Adrenal gland (tissue), 5 donors: ENCODE results near the gene RHEB.

ENCODE experiments used
- POLR2A ChIP-seq, 2 donors: fragments of 450-650 bp; IDR thresholded peaks; one replicate each; pipeline ENCODE4 v1.6.1; 2017; ENCODE audit warnings: antibody characterized with exemption in 2 of 2, mild to moderate bottlenecking in 2 of 2, moderate library complexity in 1 of 2
- TF ChIP-seq, protein P1 (sequence below), 6 experiments: fragments of 450-650 bp in 4 of 6; fragments of 200-600 bp in 2 of 6; sonication (generic) in 1 of 6; IDR thresholded peaks; 1 replicate in 5 of 6; 2 replicates in 1 of 6; pipeline versions ENCODE4 v1.5.1 to v1.8.0; 2016 to 2021; ENCODE audit warnings: antibody characterized with exemption in 6 of 6, mild to moderate bottlenecking in 2 of 6, moderate library complexity in 1 of 6
- donor health status: DM: no; HTN: no; CAD: no.

DNA sequence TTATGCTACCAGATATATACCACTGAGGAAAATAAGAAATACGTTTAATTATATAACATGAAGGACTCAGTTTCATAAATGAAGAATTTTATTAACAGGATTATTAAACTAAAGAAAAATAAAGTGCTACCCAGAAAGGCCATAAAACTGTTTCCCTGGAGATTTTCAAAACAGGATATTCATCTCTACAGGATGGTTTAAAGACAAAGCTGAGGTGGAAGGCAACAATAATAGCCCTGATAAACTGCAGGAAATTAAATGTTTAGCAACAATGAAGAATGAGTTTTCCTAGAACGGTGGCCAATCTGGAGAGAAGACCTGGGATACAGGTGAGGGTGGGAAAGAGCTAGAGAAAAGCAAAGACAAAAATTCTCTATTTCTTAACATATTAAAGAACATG, 11.9 kb downstream of the RHEB start:
- TF ChIP-seq, protein P1, sequence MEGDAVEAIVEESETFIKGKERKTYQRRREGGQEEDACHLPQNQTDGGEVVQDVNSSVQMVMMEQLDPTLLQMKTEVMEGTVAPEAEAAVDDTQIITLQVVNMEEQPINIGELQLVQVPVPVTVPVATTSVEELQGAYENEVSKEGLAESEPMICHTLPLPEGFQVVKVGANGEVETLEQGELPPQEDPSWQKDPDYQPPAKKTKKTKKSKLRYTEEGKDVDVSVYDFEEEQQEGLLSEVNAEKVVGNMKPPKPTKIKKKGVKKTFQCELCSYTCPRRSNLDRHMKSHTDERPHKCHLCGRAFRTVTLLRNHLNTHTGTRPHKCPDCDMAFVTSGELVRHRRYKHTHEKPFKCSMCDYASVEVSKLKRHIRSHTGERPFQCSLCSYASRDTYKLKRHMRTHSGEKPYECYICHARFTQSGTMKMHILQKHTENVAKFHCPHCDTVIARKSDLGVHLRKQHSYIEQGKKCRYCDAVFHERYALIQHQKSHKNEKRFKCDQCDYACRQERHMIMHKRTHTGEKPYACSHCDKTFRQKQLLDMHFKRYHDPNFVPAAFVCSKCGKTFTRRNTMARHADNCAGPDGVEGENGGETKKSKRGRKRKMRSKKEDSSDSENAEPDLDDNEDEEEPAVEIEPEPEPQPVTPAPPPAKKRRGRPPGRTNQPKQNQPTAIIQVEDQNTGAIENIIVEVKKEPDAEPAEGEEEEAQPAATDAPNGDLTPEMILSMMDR (IDR thresholded peaks at IDR 0.05), result no peak
- no peak for TF ChIP-seq POLR2A (IDR thresholded peaks at IDR 0.05)
